ENCODE measurements around the gene RPTOR.
A peak's percentile ranks its signal among the peaks of the same experiment; 100 is the strongest.

RPTOR gene

GRCh38 chr17:80961541-80962330 is 417.1 kb downstream of the RPTOR start:
- DNase-seq (ENCODE audit: low spot score) = no peak

- DNase-seq (ENCODE audit: low spot score) = no peak
Observed at GRCh38 chr17:80962356-80963329, 418.0 kb downstream of the RPTOR start.

GRCh38 chr17:80963812-80964543 is 419.3 kb downstream of the RPTOR start:
- DNase-seq (ENCODE audit: low spot score) = no peak

GRCh38 chr17:80964544-80964856 is 419.9 kb downstream of the RPTOR start:
- DNase-seq (ENCODE audit: low spot score) = no peak

DNA sequence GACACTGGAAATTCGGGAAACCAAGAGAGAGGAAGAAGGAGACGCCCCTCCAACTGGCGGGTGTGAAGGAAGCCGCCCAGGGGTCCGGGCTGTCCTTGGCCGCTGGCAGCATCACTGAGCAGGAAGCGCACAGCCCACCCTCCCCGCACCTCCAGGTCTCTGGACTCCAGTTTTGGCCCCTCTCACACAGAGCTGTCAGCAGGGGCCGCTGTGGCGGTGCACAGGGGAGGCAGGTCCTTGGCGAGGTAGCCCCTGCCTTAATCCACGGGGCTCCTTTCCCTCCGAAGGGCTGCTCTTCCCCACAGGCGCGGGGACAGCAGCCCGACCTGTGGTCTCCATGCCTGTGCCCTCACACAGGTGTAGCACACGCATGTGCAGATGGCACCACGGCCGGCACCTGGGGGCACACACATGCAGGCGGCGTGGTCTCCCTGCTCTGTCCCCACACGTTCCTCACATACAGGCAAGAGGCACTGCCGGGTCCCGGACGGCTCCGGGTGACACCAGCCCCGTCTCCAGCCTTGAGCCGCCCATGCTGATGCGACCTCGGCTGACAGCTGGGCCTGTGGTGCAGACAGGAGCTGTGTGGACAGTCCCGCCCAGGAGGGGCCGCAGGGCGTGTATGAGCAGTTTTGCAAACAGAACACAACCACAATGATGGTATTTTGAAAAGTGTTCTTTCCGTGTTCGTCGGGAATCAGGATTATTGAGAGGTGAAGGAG is 420.4 kb downstream of the RPTOR start:
- DNase-seq (ENCODE audit: low spot score) = no peak

GRCh38 chr17:80965606-80966005 is 421.0 kb downstream of the RPTOR start:
- no peak for DNase-seq (ENCODE audit: low spot score)

GRCh38 chr17:80967404-80967872 is 422.8 kb downstream of the RPTOR start:
- DNase-seq (ENCODE audit: low spot score) = no peak

GRCh38 chr17:80968602-80969029 is 424.0 kb downstream of the RPTOR start:
- DNase-seq (ENCODE audit: low spot score) = peak; percentile 90

DNA sequence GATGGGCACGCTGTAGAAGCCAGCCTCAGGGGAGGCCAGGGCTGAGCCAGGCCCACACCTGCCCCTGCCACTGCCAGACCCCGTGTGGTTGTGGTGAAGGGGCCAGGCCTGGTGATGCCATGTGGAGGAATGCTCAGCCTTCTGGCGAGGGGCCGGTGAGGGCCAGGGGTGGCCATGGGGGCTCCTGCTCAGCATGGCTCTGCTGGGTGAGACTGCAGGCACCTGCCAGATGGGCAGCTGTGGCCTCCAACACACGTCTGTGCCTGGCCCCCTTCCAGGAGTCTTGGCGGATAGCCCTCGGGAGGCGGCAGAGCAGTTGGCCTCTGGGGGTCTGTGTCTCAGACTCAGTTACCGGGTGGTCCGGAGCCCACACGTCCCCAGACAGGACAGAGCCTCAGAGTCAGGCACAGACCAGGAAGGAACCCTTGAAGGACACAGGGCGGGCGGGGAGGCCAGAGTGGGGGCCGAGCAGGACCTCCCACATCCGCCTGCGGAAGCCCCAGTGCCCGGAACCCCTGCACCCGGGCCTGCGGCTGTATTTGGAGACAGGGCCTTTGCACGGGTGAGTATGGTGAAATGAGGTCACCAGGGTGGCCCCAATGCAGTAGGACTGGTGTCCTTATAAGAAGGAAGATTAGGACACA is 424.5 kb downstream of the RPTOR start:
- DNase-seq (ENCODE audit: low spot score) = no peak

GRCh38 chr17:80969674-80970043 is 425.0 kb downstream of the RPTOR start:
- DNase-seq (ENCODE audit: low spot score) = no peak

DNA sequence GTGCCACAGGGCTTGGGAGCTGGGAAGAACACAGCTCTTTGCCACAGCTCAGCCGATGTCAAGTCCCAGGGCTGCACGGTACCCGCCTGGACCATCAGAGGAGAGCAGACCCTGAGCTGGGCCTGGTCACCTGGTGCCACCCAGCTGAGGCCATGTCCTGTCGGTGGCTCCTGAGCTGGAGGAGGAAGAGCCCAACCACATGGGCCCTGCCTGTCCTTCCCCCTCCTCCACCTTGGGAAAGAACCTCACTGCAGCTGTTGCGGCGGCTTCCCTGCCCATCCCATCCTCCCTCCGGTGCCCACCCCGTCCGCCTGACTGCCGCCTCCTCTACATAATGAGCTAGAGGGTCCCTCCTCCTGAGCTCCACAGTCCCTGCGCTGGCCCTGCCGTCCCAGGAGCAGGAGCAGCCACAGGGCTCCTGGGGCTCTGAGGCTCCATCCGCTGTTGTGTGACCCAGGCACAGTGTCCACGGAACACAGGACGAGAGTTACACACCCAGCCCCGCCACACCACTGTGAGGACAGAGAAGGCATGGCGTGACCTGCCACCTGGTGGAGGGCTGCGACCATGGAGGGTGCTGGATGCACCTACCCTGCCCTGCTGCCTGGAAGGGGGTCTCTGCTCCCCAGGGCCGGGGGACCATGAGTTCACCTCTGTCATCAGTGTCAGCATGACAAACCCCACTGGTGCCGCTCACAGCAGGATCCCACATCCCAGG is 425.6 kb downstream of the RPTOR start:
- peak; percentile 62 for DNase-seq (ENCODE audit: low spot score)

DNA sequence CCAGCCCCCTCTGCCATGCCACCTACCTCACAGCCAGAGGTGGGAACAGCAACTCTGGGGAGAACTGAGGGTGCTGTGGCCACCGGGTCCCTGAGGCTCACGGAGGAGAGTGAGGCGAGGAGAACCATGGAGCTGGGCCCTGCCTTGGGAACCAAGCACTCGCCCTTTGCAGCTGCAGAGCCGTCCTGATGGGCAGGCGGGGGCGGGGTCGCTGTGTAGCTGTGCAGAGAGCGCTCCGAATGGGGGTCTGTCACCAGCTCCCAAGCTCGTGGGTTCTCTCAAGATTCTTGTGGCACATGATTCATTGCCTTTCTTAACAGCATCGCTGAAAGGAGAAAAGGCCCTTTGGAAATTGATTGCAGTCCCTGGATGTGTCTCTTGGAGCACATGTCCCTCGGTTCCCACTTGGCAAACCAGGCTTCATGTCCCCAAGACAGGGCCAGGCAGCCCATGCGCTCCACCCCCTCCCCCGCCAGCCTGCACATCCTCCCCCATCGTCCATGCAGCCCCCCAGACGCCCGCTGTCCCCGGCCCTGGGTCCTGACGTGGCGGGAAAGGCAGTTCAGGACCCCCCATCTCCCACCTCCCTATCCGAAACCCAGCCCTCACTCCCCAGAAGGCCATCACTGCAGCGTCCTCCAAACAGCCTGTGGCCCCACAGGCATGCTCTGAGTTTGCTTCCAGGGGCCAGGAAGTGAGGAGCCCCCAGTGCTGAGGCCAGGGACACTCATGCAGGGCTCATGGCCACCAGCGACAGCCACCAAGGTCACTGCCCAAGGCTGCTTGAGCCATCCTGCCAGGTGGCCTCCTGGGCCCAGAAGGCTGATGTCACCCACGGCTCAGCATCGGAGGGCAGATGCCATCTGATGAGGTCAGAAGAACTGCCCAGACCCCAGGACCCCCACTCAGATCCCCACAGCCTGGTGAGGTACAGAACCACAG is 426.4 kb downstream of the RPTOR start:
- DNase-seq (ENCODE audit: low spot score) = no peak

DNA sequence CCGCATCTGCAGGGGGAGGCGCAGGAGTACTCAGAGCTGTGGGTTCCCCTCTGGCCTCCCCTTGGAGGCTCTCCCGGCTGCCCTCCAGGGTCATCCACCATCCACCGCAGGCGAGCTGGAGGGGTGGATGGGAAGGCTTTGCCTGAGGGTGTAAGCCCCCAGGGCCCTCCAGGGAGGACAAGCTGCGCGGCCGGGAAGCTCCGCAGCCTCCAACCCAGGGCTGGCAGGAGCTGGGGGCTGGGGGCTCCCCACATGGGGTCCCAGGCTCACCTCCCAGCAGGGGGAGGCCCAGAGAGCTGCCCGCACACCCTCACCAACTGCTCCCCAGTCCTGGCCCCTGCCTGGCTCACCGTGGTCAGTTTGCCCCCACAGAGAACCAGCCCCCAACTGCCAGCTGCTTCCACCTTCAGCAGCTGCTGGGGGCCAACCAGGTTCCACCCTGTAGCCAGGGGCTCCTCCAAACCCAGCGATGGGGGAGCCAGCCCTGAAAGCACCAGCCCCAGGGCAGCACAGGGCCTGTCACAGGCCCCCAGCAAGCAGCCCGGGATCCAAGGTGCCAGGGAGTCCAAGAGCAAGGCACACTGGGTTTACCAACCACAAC is 427.2 kb downstream of the RPTOR start:
- no peak for DNase-seq (ENCODE audit: low spot score)

GRCh38 chr17:80976701-80977100 is 432.1 kb downstream of the RPTOR start:
- DNase-seq (ENCODE audit: low spot score) = no peak

DNA sequence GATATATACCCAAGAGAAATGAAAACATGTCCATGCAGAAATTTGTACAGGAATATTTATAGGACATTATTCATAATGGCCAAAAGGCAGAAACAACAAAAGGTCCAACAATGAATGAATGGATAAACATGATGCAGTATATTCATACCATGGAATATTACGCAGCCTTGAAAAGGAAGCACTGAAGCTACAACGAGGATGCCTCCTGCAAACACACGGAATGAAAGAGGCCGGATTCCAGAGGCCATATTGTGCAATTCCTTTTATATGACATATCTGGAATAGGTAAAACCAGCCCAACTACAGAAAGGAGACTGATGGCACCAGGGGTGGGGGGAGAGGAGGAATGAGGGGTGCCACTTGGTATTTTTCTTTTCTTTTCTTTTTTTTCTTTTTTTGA is 432.5 kb downstream of the RPTOR start:
- no peak for DNase-seq (ENCODE audit: low spot score)

- no peak for DNase-seq (ENCODE audit: low spot score)
Observed at GRCh38 chr17:80978499-80979497, 434.2 kb downstream of the RPTOR start.

DNA sequence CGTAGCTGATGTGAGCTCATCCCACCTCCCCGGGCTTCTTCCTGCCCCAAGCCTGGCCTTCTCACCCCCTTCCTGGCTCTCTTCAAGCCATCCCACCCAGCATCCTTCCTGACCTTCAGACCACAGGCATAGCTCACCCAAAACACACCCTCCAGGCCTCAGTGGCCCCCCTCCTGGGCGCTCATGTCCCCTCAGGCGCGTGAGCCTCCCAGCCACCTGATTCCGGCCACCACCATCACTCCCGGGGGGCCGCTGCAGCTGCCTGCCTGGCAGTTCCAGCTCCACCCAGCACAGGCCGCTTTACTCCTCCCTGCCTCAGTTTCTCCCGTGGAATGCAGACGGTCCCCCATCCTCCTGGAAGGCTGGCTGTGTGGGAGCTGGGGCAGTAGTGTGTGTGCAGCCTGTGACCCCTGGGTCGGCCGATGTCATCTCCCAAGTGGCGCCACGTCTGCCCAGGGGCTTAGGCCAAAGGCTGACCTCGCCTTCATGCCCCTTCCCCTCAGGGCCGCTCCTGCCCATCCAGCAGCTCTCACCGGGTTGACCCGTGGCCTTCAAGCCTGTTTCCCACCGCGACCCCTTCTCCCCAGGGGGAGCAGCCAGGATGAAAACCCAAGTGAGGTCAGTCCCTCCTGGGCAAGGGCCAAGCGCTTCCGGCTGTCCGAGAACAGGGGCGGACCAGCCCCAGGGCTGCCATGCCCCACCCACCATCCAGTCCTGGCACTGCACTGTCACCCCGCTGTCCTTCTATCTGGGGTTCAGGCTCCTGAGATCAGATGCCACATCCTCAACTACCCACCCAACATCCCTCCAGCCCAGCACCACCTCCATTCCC is 435.1 kb downstream of the RPTOR start:
- no peak for DNase-seq (ENCODE audit: low spot score)
